Trophoblast cell (in vitro differentiated cells and primary cell): ENCODE measurements around the gene IGSF11.
A peak's percentile ranks its signal among the peaks of the same experiment; 100 is the strongest.

Experiments used
- DNase-seq, 2 donors: peaks; one replicate each; pipeline ENCODE4 v3.0.0-alpha.2; 2016
- H2AFZ ChIP-seq: 2 replicates; pipeline ENCODE4 v1.6.1; 2013; ENCODE audit warnings: low read length, moderate library complexity, mild to moderate bottlenecking; ENCODE audit not compliant: insufficient read depth, poor library complexity
- H2AK5ac ChIP-seq: 2 replicates; pipeline ENCODE4 v1.6.1; 2013; ENCODE audit warnings: mild to moderate bottlenecking, low read length
- H2BK120ac ChIP-seq: 2 replicates; pipeline ENCODE4 v1.6.1; 2013; ENCODE audit warnings: low read length, mild to moderate bottlenecking, moderate library complexity; ENCODE audit not compliant: insufficient read depth, poor library complexity
- H2BK12ac ChIP-seq: 2 replicates; pipeline ENCODE4 v1.6.1; 2013; ENCODE audit warnings: mild to moderate bottlenecking, low read length, moderate library complexity
- H2BK5ac ChIP-seq: 2 replicates; pipeline ENCODE4 v1.6.1; 2013; ENCODE audit warnings: low read length, low read depth, moderate library complexity, mild to moderate bottlenecking; ENCODE audit not compliant: poor library complexity
- H3K14ac ChIP-seq: 2 replicates; pipeline ENCODE4 v1.6.1; 2013; ENCODE audit warnings: mild to moderate bottlenecking, low read length
- H3K18ac ChIP-seq: 2 replicates; pipeline ENCODE4 v1.6.1; 2013; ENCODE audit warnings: mild to moderate bottlenecking, low read length
- H3K23ac ChIP-seq: 2 replicates; pipeline ENCODE4 v1.6.1; 2013; ENCODE audit warnings: low read length
- H3K27ac ChIP-seq: 2 replicates; pipeline ENCODE4 v1.5.1; 2013; ENCODE audit warnings: low read depth, mild to moderate bottlenecking, inconsistent platforms, low read length, moderate library complexity
- H3K27me3 ChIP-seq: 2 replicates; pipeline ENCODE4 v1.6.1; 2013; ENCODE audit warnings: inconsistent platforms, mild to moderate bottlenecking, low read length, moderate library complexity; ENCODE audit not compliant: insufficient read depth
- H3K36me3 ChIP-seq, 2 experiments: 1 replicate in 1 of 2; 2 replicates in 1 of 2; pipeline ENCODE4 v1.6.1; 2013; ENCODE audit warnings: low read length in 2 of 2, mild to moderate bottlenecking in 2 of 2, moderate library complexity in 1 of 2; ENCODE audit not compliant: insufficient read depth in 2 of 2, control insufficient read depth in 1 of 2
- H3K4ac ChIP-seq: 2 replicates; pipeline ENCODE4 v1.6.1; 2013; ENCODE audit warnings: low read depth, mild to moderate bottlenecking, low read length, moderate library complexity
- H3K4me1 ChIP-seq, 2 experiments: 1 replicate in 1 of 2; 2 replicates in 1 of 2; pipeline ENCODE4 v1.6.1; 2013; ENCODE audit warnings: low read length in 2 of 2, mild to moderate bottlenecking in 2 of 2, moderate library complexity in 1 of 2; ENCODE audit not compliant: insufficient read depth in 2 of 2, control insufficient read depth in 1 of 2
- H3K4me2 ChIP-seq: 2 replicates; pipeline ENCODE4 v1.6.1; 2013; ENCODE audit warnings: inconsistent platforms, mild to moderate bottlenecking, low read length, moderate library complexity
- H3K4me3 ChIP-seq: 2 replicates; pipeline ENCODE4 v1.5.1; 2013; ENCODE audit warnings: mild to moderate bottlenecking, low read depth, low read length, inconsistent platforms
- H3K79me1 ChIP-seq: one replicate; pipeline ENCODE4 v1.6.1; 2013; ENCODE audit warnings: low read length
- H3K79me2 ChIP-seq: 2 replicates; pipeline ENCODE4 v1.6.1; 2013; ENCODE audit warnings: low read length, mild to moderate bottlenecking; ENCODE audit not compliant: control insufficient read depth, insufficient read depth, poor library complexity
- H3K9ac ChIP-seq: 2 replicates; pipeline ENCODE4 v1.6.1; 2013; ENCODE audit warnings: mild to moderate bottlenecking, low read length
- H3K9me3 ChIP-seq: 2 replicates; pipeline ENCODE4 v1.6.1; 2013; ENCODE audit warnings: low read depth, mild to moderate bottlenecking, control low read depth, inconsistent platforms, low read length; ENCODE audit not compliant: insufficient read depth
- H4K12ac ChIP-seq: 2 replicates; pipeline ENCODE4 v1.6.1; 2013; ENCODE audit warnings: low read depth, mild to moderate bottlenecking, low read length, moderate library complexity
- H4K8ac ChIP-seq: 2 replicates; pipeline ENCODE4 v1.6.1; 2013; ENCODE audit warnings: low read depth, mild to moderate bottlenecking, low read length, moderate library complexity
- H4K91ac ChIP-seq: one replicate; pipeline ENCODE4 v1.6.1; 2013; ENCODE audit warnings: low read depth, mild to moderate bottlenecking, low read length, moderate library complexity
- WGBS: extraction: QIAGEN DNeasy Blood & Tissue Kit; methylation state at CpG from one replicate; pipeline ENCODE4 v1.1.7; 2013; ENCODE audit warnings: missing lambda C conversion rate; ENCODE audit not compliant: insufficient read length, insufficient coverage; ENCODE audit errors: extremely low coverage; 5-methylcytosine and 5-hydroxymethylcytosine counted together

The IGSF11 gene

GRCh38 chr3:118949113-118949760 lies 85.4 kb downstream of the IGSF11 start:
- H3K4me2 ChIP-seq: no peak overlapping the region
- H3K9ac ChIP-seq: no peak overlapping the region
- H2AFZ ChIP-seq: no peak overlapping the region
- peak overlapping the region; percentile 47 for H4K8ac ChIP-seq
- peak; percentile 46 to 79 for DNase-seq
- H3K79me2 ChIP-seq: no peaks in the 10 kb centered on the region
- H4K91ac ChIP-seq: peak overlapping the region; percentile 24
- H3K27ac ChIP-seq: peak overlapping the region; percentile 21
- no peak overlapping the region for H3K23ac ChIP-seq
- H3K14ac ChIP-seq: no peak overlapping the region
- peak overlapping the region; percentile 40 for H2BK12ac ChIP-seq
- peaks cover 2 to 14% of the 10 kb centered on the region in 2 experiments for H3K4me1 ChIP-seq
- peak overlapping the region; percentile 40 for H2BK5ac ChIP-seq
- no CpG with 5 or more reads among the region's 1 CpG for WGBS
- H4K12ac ChIP-seq: no peak overlapping the region
- H3K27me3 ChIP-seq: no peaks in the 10 kb centered on the region
- H3K9me3 ChIP-seq: no peaks in the 10 kb centered on the region
- no peak overlapping the region for H3K18ac ChIP-seq
- no peak overlapping the region for H2AK5ac ChIP-seq
- H3K36me3 ChIP-seq: no peaks in the 10 kb centered on the region
- H3K4ac ChIP-seq: no peak overlapping the region
- H3K4me3 ChIP-seq: no peak overlapping the region
- peak overlapping the region; percentile 72 for H2BK120ac ChIP-seq
- no peaks in the 10 kb centered on the region for H3K79me1 ChIP-seq

DNA sequence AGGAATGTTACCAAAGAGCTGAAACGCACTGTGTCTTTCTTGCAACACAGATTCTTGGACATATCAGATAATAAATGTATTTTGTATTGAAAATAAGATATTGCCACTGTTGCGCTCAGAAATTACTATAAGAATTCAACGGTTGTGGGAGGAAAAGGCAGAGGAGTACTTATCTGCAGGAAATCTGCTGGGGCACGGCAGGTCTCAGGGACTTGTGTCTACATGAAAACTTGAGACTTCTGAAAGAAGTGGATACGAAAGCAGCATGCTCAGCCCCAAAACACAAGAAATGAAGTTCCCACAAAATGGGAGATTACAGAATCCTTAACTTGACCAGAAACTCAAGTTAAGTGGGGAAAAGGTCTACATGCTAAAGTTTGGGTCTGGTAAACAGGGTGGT lies 86.5 kb downstream of the IGSF11 start:
- peak overlapping the region; percentile 24 for H4K91ac ChIP-seq
- no peak overlapping the region for H3K4me3 ChIP-seq
- H4K12ac ChIP-seq: no peak overlapping the region
- no peak overlapping the region for H3K9ac ChIP-seq
- no peaks in the 10 kb centered on the region for H3K79me1 ChIP-seq
- no peaks in the 10 kb centered on the region for H3K27me3 ChIP-seq
- no peak overlapping the region for H2BK120ac ChIP-seq
- H3K79me2 ChIP-seq: no peaks in the 10 kb centered on the region
- no peak overlapping the region for H2AFZ ChIP-seq
- no peaks in the 10 kb centered on the region for H3K36me3 ChIP-seq
- peak overlapping the region; percentile 34 for H3K27ac ChIP-seq
- H3K23ac ChIP-seq: no peak overlapping the region
- H2BK12ac ChIP-seq: peak overlapping the region; percentile 22
- peaks cover 2 to 15% of the 10 kb centered on the region in 2 experiments for H3K4me1 ChIP-seq
- no peak overlapping the region for H3K4ac ChIP-seq
- no peak overlapping the region for H3K14ac ChIP-seq
- DNase-seq: peak in 1 of 2 donors; percentile 26
- H3K4me2 ChIP-seq: no peak overlapping the region
- no peak overlapping the region for H3K18ac ChIP-seq
- no CpG with 5 or more reads among the region's 5 CpGs for WGBS
- no peaks in the 10 kb centered on the region for H3K9me3 ChIP-seq
- peak overlapping the region; percentile 21 for H2BK5ac ChIP-seq
- no peak overlapping the region for H4K8ac ChIP-seq
- H2AK5ac ChIP-seq: no peak overlapping the region

- Histone ChIP-seq H3K79me2 (no peaks in the 10 kb centered on the region), H2AK5ac (no peak overlapping the region), H3K9ac (no peak overlapping the region), H3K4me1 (peaks cover 2 to 15% of the 10 kb centered on the region in 2 experiments), H3K79me1 (no peaks in the 10 kb centered on the region), H4K12ac (no peak overlapping the region), H3K23ac (no peak overlapping the region), H3K9me3 (no peaks in the 10 kb centered on the region), H3K14ac (no peak overlapping the region), H3K4me2 (no peak overlapping the region), H2BK5ac (no peak overlapping the region), H2BK120ac (no peak overlapping the region), H4K91ac (no peak overlapping the region), H2AFZ (no peak overlapping the region), H3K4ac (no peak overlapping the region), H3K27ac (no peak overlapping the region), H3K18ac (no peak overlapping the region), H4K8ac (no peak overlapping the region), H2BK12ac (no peak overlapping the region), H3K36me3 (no peaks in the 10 kb centered on the region), H3K4me3 (no peak overlapping the region), H3K27me3 (no peaks in the 10 kb centered on the region)
- peak; percentile 2 to 67 for DNase-seq
- WGBS: no CpG with 5 or more reads among the region's 4 CpGs
Observed at GRCh38 chr3:118946449-118946848, 88.2 kb downstream of the IGSF11 start.

GRCh38 chr3:118945834-118946233 lies 88.8 kb downstream of the IGSF11 start:
- no peaks in the 10 kb centered on the region for H3K79me2 ChIP-seq
- DNase-seq: no peak
- no CpG with 5 or more reads among the region's 4 CpGs for WGBS
- no peak overlapping the region for H3K4ac ChIP-seq
- H2AK5ac ChIP-seq: no peak overlapping the region
- H3K9me3 ChIP-seq: no peaks in the 10 kb centered on the region
- no peak overlapping the region for H2BK5ac ChIP-seq
- no peak overlapping the region for H3K9ac ChIP-seq
- H4K12ac ChIP-seq: no peak overlapping the region
- H3K18ac ChIP-seq: no peak overlapping the region
- no peaks in the 10 kb centered on the region for H3K27me3 ChIP-seq
- no peak overlapping the region for H2BK120ac ChIP-seq
- no peak overlapping the region for H3K4me3 ChIP-seq
- H3K27ac ChIP-seq: no peak overlapping the region
- H3K36me3 ChIP-seq: no peaks in the 10 kb centered on the region
- H2BK12ac ChIP-seq: no peak overlapping the region
- no peak overlapping the region for H2AFZ ChIP-seq
- no peak overlapping the region for H3K14ac ChIP-seq
- H4K91ac ChIP-seq: no peak overlapping the region
- no peak overlapping the region for H3K4me2 ChIP-seq
- no peak overlapping the region for H3K23ac ChIP-seq
- peaks cover 2 to 15% of the 10 kb centered on the region in 2 experiments for H3K4me1 ChIP-seq
- H3K79me1 ChIP-seq: no peaks in the 10 kb centered on the region
- H4K8ac ChIP-seq: no peak overlapping the region
